Bronchial epithelial cell (primary cell): ENCODE results near the gene TESK2. TPM values are rescaled to one million over a fixed set of nuclear protein-coding genes. Genes with fewer than 3 reads are reported as not detected.
"Not testable (repeated sequence)": the region's sequence is repeated elsewhere in the genome, so short reads cannot be mapped to it uniquely, and the experiment has no call there.

Experiments
- DNase-seq: peaks from one replicate; pipeline ENCODE4 v3.0.0-alpha.2; 2010; ENCODE audit warnings: low read depth
- FAIRE-seq: peaks from 2 replicates; lab custom pipeline; 2011; peaks lifted over from hg19 to GRCh38; lab: Jason Lieb, UNC
- H3K27me3 ChIP-seq: 2 replicates; pipeline ENCODE4 v1.5.1; 2011; ENCODE audit warnings: low read length; ENCODE audit not compliant: control insufficient read depth, insufficient read depth
- H3K36me3 ChIP-seq: 2 replicates; pipeline ENCODE4 v1.5.1; 2011; ENCODE audit warnings: low read length; ENCODE audit not compliant: control insufficient read depth, insufficient read depth
- H3K4me3 ChIP-seq: 2 replicates; pipeline ENCODE4 v1.5.1; 2011; ENCODE audit warnings: mild to moderate bottlenecking, low read depth, low read length, control low read depth
- total RNA-seq: library from RNA; depleted of rRNA; stranded (reverse); fragments of >200 nt; gene quantifications from 2 replicates; pipeline ENCODE4 v1.2.1, GENCODE V29; 2014
- TF ChIP-seq, protein P1 (sequence below): IDR thresholded peaks from 2 replicates; pipeline ENCODE4 v1.5.1; 2011; ENCODE audit warnings: mild to moderate bottlenecking, moderate library complexity, low read length, control low read depth, inconsistent platforms; ENCODE audit not compliant: insufficient read depth, severe bottlenecking

TESK2 gene
- total RNA-seq, 1 donor from 2014 or later = 1.6 TPM

DNA sequence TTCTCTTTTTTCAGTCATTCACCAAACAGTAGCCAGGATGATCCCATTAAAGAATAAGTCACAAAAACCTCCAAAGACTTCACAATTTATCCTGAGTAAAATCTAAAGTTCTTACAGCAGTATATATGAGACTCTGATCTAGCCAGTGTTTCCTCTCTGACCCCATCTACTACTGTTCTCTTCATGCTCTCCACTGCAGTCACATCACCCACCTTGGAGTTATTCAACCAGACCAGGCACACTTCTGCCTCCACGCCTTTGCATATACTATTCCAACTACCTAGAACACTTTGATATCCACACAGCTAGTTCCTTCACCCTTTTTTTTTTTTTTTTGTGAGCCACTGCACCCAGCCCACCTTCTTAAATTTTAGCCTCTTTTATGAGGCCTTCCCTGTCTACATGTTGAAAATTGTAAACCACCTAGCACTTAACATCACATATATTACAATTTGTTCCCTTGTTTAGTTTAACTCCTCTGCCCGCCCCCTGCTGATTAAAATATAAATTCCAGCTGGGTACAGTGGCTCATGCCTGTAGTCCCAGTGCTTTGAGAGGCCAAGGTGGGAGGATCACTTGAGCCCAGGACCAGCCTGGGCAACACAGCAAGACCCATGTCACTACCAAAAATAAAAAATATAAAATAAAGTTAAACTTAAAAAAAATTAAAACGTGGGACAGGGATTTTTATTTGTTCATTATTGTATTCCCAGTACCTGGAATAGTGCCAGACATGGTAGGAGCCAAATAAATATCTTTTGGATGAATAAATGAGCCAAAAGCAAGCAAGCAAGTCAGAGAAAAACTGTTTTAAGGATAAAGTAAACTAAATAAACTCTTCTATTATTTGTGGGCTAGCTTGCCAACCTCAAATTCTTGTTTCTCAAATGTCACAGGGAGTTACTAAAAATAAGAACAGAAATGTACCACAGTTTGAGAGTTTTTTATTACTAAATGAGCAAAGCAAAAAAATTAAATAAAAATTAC, 115.6 kb downstream of the TESK2 start:
- no peak for DNase-seq
- Histone ChIP-seq H3K36me3 (no peaks in the 10 kb centered on the region), H3K27me3 (no peaks in the 10 kb centered on the region), H3K4me3 (no peak overlapping the region)
- no peak for FAIRE-seq
- TF ChIP-seq, protein P1, sequence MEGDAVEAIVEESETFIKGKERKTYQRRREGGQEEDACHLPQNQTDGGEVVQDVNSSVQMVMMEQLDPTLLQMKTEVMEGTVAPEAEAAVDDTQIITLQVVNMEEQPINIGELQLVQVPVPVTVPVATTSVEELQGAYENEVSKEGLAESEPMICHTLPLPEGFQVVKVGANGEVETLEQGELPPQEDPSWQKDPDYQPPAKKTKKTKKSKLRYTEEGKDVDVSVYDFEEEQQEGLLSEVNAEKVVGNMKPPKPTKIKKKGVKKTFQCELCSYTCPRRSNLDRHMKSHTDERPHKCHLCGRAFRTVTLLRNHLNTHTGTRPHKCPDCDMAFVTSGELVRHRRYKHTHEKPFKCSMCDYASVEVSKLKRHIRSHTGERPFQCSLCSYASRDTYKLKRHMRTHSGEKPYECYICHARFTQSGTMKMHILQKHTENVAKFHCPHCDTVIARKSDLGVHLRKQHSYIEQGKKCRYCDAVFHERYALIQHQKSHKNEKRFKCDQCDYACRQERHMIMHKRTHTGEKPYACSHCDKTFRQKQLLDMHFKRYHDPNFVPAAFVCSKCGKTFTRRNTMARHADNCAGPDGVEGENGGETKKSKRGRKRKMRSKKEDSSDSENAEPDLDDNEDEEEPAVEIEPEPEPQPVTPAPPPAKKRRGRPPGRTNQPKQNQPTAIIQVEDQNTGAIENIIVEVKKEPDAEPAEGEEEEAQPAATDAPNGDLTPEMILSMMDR = no peak

DNA sequence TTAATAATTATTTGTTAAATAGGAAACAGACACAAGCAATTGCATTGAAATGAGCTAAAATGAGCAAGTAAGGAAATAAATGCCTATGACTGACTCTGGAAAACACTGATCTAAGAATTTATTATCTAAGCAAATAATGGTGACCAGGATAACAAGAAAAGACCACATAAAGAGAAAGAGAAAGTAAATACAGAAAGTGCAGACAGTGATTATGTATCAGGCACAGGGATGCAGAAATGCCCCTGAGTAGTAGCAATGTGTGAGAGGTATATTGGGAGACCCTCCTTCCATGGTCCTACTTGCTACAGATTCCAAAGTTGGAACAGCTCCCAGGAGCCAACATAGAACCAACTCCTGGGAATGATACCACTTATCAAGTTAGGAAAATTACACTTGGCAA, 117.4 kb downstream of the TESK2 start:
- Histone ChIP-seq H3K36me3 (no peaks in the 10 kb centered on the region), H3K27me3 (no peaks in the 10 kb centered on the region), H3K4me3 (no peak overlapping the region)
- FAIRE-seq (no peak), DNase-seq (no peak)
- TF ChIP-seq, protein P1 = no peak

DNA sequence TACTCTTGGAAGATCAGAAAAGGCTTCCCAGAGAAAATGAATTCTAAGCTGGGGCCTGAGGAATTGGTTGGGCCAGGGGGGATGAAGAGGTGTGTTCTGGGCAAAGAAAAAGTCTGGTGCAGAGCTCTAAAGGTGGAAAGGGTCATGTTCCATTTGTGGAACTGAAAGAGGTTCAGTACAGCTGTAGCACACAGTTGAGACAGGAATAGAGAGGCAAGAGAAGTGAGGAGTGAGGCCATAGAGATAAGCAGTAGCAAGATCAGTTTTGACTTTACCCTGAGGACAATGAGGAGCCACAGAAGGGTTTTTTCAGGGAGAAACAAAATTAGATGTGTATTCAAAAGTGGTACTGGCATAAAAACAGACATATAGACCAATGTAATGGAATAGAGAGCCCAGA, 120.4 kb downstream of the TESK2 start:
- TF ChIP-seq, protein P1 = no peak
- Histone ChIP-seq H3K4me3 (no peak overlapping the region), H3K36me3 (no peaks in the 10 kb centered on the region), H3K27me3 (no peaks in the 10 kb centered on the region)
- FAIRE-seq = no peak
- DNase-seq = no peak

GRCh38 chr1:45365051-45365450, 125.9 kb downstream of the TESK2 start:
- FAIRE-seq (no peak), DNase-seq (no peak)
- Histone ChIP-seq H3K4me3 (no peak overlapping the region), H3K36me3 (no peaks in the 10 kb centered on the region), H3K27me3 (no peaks in the 10 kb centered on the region)
- TF ChIP-seq, protein P1 = no peak

DNA sequence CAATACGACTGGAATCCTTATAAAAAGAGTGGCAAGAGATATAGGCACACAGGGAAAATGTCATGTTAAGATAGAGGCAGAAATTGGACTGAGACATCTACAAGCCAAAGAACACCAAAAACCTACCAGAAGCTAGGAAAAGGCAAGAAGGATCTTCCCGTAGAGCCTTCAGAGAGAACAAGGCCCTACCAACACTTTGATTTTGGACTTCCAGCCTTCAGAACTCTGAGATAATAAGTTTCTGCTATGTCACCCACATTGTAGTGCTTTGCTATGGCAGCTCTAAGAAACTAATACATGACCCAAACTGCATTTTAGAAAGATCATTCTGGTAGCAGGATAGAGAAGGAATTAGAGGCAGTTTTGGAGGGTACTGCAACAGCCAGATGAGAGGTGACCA, 126.7 kb downstream of the TESK2 start:
- no peak for FAIRE-seq
- Histone ChIP-seq H3K36me3 (no peaks in the 10 kb centered on the region), H3K27me3 (no peaks in the 10 kb centered on the region), H3K4me3 (no peak overlapping the region)
- no peak for DNase-seq
- TF ChIP-seq, protein P1 = no peak

GRCh38 chr1:45360981-45361380, 130.0 kb downstream of the TESK2 start:
- H3K36me3 ChIP-seq, FAIRE-seq, H3K27me3 ChIP-seq, H3K4me3 ChIP-seq: not testable (repeated sequence)
- DNase-seq = peak; percentile 68
